Peyer's patch (tissue), 4 donors: Measurements from ENCODE around the gene ZNF467. TPM values are rescaled to one million over a fixed set of nuclear protein-coding genes. Genes with fewer than 3 reads are reported as not detected.

Source experiments
- DNase-seq, 3 donors: peaks; one replicate each; pipeline ENCODE4 v3.0.0-alpha.2; 2017 to 2019
- H3K27ac ChIP-seq, 4 donors: fragments of 200-600 bp; sonication (generic); one replicate each; pipeline ENCODE4 v1.5.1; 2016 to 2019
- H3K27me3 ChIP-seq, 2 donors: fragments of 200-600 bp; sonication (generic); one replicate each; pipeline ENCODE4 v1.5.1; 2019
- H3K36me3 ChIP-seq, 3 donors: fragments of 200-600 bp; sonication (generic); one replicate each; pipeline ENCODE4 v1.5.1; 2016 to 2019
- H3K4me1 ChIP-seq, 4 donors: fragments of 200-600 bp; sonication (generic); one replicate each; pipeline ENCODE4 v1.5.1; 2016 to 2019
- H3K4me3 ChIP-seq, 4 donors: fragments of 200-600 bp; sonication (generic); 1 replicate in 3 of 4; 2 replicates in 1 of 4; pipeline ENCODE4 v1.5.1; 2016 to 2019; ENCODE audit warnings: mild to moderate bottlenecking in 1 of 4
- H3K9me3 ChIP-seq, 4 donors: fragments of 200-600 bp; sonication (generic); one replicate each; pipeline ENCODE4 v1.5.1; 2016 to 2019; ENCODE audit warnings: mild to moderate bottlenecking in 1 of 4
- CTCF ChIP-seq, 6 experiments: fragments of 450-650 bp in 4 of 6; fragments of 200-600 bp in 2 of 6; sonication (generic) in 1 of 6; IDR thresholded peaks; one replicate each; pipeline ENCODE4 v1.5.1; 2017 to 2019; ENCODE audit warnings: antibody characterized with exemption in 6 of 6, mild to moderate bottlenecking in 3 of 6, moderate library complexity in 1 of 6
- POLR2A ChIP-seq, 2 donors: fragments of 450-650 bp; IDR thresholded peaks; one replicate each; pipeline ENCODE4 v1.5.1; 2017; ENCODE audit warnings: antibody characterized with exemption in 2 of 2, mild to moderate bottlenecking in 2 of 2, moderate library complexity in 2 of 2
- total RNA-seq, 4 donors: library from RNA; depleted of rRNA; stranded (reverse); fragments of >200 nt; gene quantifications; one replicate each; pipeline ENCODE4 v1.1.0, GENCODE V29; 2016

ZNF467 gene
- total RNA-seq, 4 donors from 2014 or later: 0.35 to 4.7 (median 3.1) TPM

- no peaks in the 10 kb centered on the region for H3K9me3 ChIP-seq
- H3K27me3 ChIP-seq: no peaks in the 10 kb centered on the region
- H3K27ac ChIP-seq: no peak overlapping the region
- no peak for TF ChIP-seq CTCF (IDR thresholded peaks at IDR 0.05)
- no peak for TF ChIP-seq POLR2A (IDR thresholded peaks at IDR 0.05)
- no peaks in the 10 kb centered on the region for H3K36me3 ChIP-seq
- peak in 1 of 3 donors; percentile 47 for DNase-seq
- peaks cover 0 to 8% (median 0%) of the 10 kb centered on the region in 4 donors for H3K4me1 ChIP-seq
- no peak overlapping the region for H3K4me3 ChIP-seq
Measured at GRCh38 chr7:149819141-149819960, 46.0 kb upstream of the ZNF467 start.

- H3K4me3 ChIP-seq: no peak overlapping the region
- H3K27ac ChIP-seq: no peak overlapping the region
- TF ChIP-seq POLR2A (IDR thresholded peaks at IDR 0.05) (no peak), CTCF (IDR thresholded peaks at IDR 0.05) (no peak)
- no peak for DNase-seq
- no peaks in the 10 kb centered on the region for H3K27me3 ChIP-seq
- no peaks in the 10 kb centered on the region for H3K9me3 ChIP-seq
- H3K4me1 ChIP-seq: peaks cover 0 to 8% (median 0%) of the 10 kb centered on the region in 4 donors
- H3K36me3 ChIP-seq: no peaks in the 10 kb centered on the region
Measured at GRCh38 chr7:149818536-149818840, 45.1 kb upstream of the ZNF467 start.

- TF ChIP-seq POLR2A (IDR thresholded peaks at IDR 0.05) (no peak), CTCF (IDR thresholded peaks at IDR 0.05) (no peak)
- Histone ChIP-seq H3K27me3 (no peaks in the 10 kb centered on the region), H3K36me3 (no peaks in the 10 kb centered on the region), H3K4me1 (peaks cover 0 to 8% (median 0%) of the 10 kb centered on the region in 4 donors), H3K4me3 (no peak overlapping the region), H3K27ac (no peak overlapping the region), H3K9me3 (no peaks in the 10 kb centered on the region)
- DNase-seq: no peak
Measured at GRCh38 chr7:149817836-149818535, 44.6 kb upstream of the ZNF467 start.

GRCh38 chr7:149817301-149817771 lies 43.9 kb upstream of the ZNF467 start:
- no peaks in the 10 kb centered on the region for H3K36me3 ChIP-seq
- no peaks in the 10 kb centered on the region for H3K27me3 ChIP-seq
- no peak for DNase-seq
- TF ChIP-seq CTCF (IDR thresholded peaks at IDR 0.05) (no peak), POLR2A (IDR thresholded peaks at IDR 0.05) (no peak)
- no peaks in the 10 kb centered on the region for H3K9me3 ChIP-seq
- no peak overlapping the region for H3K4me3 ChIP-seq
- peaks cover 0 to 8% (median 0%) of the 10 kb centered on the region in 4 donors for H3K4me1 ChIP-seq
- no peak overlapping the region for H3K27ac ChIP-seq

GRCh38 chr7:149816794-149817193 lies 43.4 kb upstream of the ZNF467 start:
- Histone ChIP-seq H3K27me3 (no peaks in the 10 kb centered on the region), H3K27ac (no peak overlapping the region), H3K4me1 (peaks cover 0 to 8% (median 0%) of the 10 kb centered on the region in 4 donors), H3K36me3 (no peaks in the 10 kb centered on the region), H3K4me3 (no peak overlapping the region), H3K9me3 (no peaks in the 10 kb centered on the region)
- TF ChIP-seq CTCF (IDR thresholded peaks at IDR 0.05) (no peak), POLR2A (IDR thresholded peaks at IDR 0.05) (no peak)
- DNase-seq: no peak
